ENCODE data around the gene ZNF892. TPM values are rescaled to one million over a fixed set of nuclear protein-coding genes. Genes with fewer than 3 reads are reported as not detected.
"Not testable (repeated sequence)": the region's sequence is repeated elsewhere in the genome, so short reads cannot be mapped to it uniquely, and the experiment has no call there.

The ZNF892 gene
- polyA plus RNA-seq, 6 donors from 2014 or later, result 0.25 to 1.3 (median 0.58) TPM; not detected in 1

- H3K9me3 Mint-ChIP-seq, result peaks cover 0 to 28% (median 8%) of the 10 kb centered on the region in 7 donors
- peaks cover 28 to 45% of the 10 kb centered on the region in 2 donors for H3K36me3 Mint-ChIP-seq
- ATAC-seq (ENCODE audit: low read depth in 2 of 2), result no peak
- H3K4me1 Mint-ChIP-seq, result no peaks in the 10 kb centered on the region
- peaks cover 5 to 9% (median 7%) of the 10 kb centered on the region in 3 donors for H3K27me3 Mint-ChIP-seq
- H3K27ac Mint-ChIP-seq, result no peak overlapping the region
- no peak overlapping the region for H3K4me3 Mint-ChIP-seq
- DNase-seq, result no peak
These were observed 22.1 kb upstream of the ZNF892 start for GRCh38 chr2:95185197-95185596.

GRCh38 chr2:95185973-95186372 lies 21.3 kb upstream of the ZNF892 start:
- H3K4me3 Mint-ChIP-seq, result no peak overlapping the region
- H3K27me3 Mint-ChIP-seq, result peaks cover 9 to 17% (median 13%) of the 10 kb centered on the region in 3 donors
- DNase-seq, result no peak
- peak overlapping the region in 1 of 6 donors; percentile 45 for H3K27ac Mint-ChIP-seq
- H3K36me3 Mint-ChIP-seq, result peaks cover 20 to 38% of the 10 kb centered on the region in 2 donors
- H3K4me1 Mint-ChIP-seq, result no peaks in the 10 kb centered on the region
- ATAC-seq (ENCODE audit: low read depth in 2 of 2), result no peak
- peaks cover 0 to 25% (median 8%) of the 10 kb centered on the region in 7 donors for H3K9me3 Mint-ChIP-seq

- not testable (repeated sequence) for H3K27ac Mint-ChIP-seq; H3K4me1 Mint-ChIP-seq; ATAC-seq (ENCODE audit: low read depth in 2 of 2); H3K36me3 Mint-ChIP-seq; H3K4me3 Mint-ChIP-seq; H3K9me3 Mint-ChIP-seq
- DNase-seq, result peak; percentile 5
- H3K27me3 Mint-ChIP-seq, result peaks cover 26 to 40% (median 37%) of the 10 kb centered on the region in 3 donors
These were observed 14.4 kb upstream of the ZNF892 start for GRCh38 chr2:95192956-95193355.

DNA sequence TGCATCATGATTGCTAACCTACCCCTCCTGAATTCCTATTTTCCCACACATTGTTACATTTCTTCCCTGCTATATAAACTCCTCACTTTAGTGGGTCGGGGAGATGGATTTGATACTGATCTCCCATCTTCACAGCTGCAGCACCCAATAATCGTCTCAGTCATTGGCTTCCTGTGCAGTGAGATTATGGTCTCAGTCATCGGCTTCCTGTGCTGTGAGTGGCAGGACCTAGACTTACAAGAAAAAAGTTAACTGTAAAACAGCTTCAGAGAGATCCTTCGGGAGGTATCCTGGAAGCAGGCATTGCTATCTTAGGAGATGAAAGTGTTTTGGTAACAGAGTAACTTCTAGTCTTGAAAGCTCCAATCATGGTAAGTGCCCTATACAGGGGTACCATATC lies 3.4 kb upstream of the ZNF892 start:
- Mint-ChIP-seq H3K27me3 (peaks cover 4 to 5% (median 5%) of the 10 kb centered on the region in 3 donors), H3K27ac (no peak overlapping the region), H3K9me3 (peaks cover 0 to 7% (median 0%) of the 10 kb centered on the region in 7 donors), H3K4me1 (peaks cover 12 to 25% (median 23%) of the 10 kb centered on the region in 3 donors), H3K4me3 (no peak overlapping the region), H3K36me3 (peaks cover 6 to 10% of the 10 kb centered on the region in 2 donors)
- DNase-seq, result no peak
- no peak for ATAC-seq (ENCODE audit: low read depth in 2 of 2)

DNA sequence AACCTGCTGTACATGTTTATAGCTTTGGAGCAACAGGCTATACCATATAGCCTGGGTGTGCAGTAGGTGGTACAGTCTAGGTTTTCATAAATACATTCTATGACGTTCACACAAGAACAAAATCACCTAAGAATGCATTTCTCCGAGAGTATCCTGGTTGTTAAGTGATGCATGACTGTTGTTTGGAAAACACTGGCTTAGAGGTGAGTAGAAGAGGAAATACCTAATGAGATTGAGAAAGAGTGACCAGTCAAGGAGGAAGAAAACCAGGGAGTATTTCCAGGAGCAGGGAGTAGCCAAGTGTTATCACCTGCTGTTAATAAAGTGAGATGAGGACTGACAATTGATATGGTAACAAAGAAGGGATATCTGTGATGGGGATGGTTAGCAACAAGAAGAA lies 2.9 kb upstream of the ZNF892 start:
- H3K27me3 Mint-ChIP-seq, result peaks cover under 1 to 4% (median under 1%) of the 10 kb centered on the region in 3 donors
- no peak for DNase-seq
- H3K4me3 Mint-ChIP-seq, result peak overlapping the region in 1 of 8 donors; percentile 93
- no peak overlapping the region for H3K27ac Mint-ChIP-seq
- H3K4me1 Mint-ChIP-seq, result peaks cover 12 to 30% (median 23%) of the 10 kb centered on the region in 3 donors
- no peak for ATAC-seq (ENCODE audit: low read depth in 2 of 2)
- H3K9me3 Mint-ChIP-seq, result peaks cover 0 to 7% (median 0%) of the 10 kb centered on the region in 7 donors
- H3K36me3 Mint-ChIP-seq, result peaks cover 11 to 15% of the 10 kb centered on the region in 2 donors

GRCh38 chr2:95206096-95206495 lies 1.2 kb upstream of the ZNF892 start:
- peak overlapping the region in 3 of 6 donors; percentile 26 to 88 (median 73) for H3K27ac Mint-ChIP-seq
- H3K36me3 Mint-ChIP-seq, result peaks cover 24 to 31% of the 10 kb centered on the region in 2 donors
- H3K9me3 Mint-ChIP-seq, result peaks cover 5 to 10% (median 7%) of the 10 kb centered on the region in 7 donors
- H3K27me3 Mint-ChIP-seq, result no peaks in the 10 kb centered on the region
- DNase-seq, result no peak
- peak overlapping the region; percentile 92 to 97 (median 95) for H3K4me3 Mint-ChIP-seq
- no peak for ATAC-seq (ENCODE audit: low read depth in 2 of 2)
- peaks cover 12 to 34% (median 23%) of the 10 kb centered on the region in 3 donors for H3K4me1 Mint-ChIP-seq

DNA sequence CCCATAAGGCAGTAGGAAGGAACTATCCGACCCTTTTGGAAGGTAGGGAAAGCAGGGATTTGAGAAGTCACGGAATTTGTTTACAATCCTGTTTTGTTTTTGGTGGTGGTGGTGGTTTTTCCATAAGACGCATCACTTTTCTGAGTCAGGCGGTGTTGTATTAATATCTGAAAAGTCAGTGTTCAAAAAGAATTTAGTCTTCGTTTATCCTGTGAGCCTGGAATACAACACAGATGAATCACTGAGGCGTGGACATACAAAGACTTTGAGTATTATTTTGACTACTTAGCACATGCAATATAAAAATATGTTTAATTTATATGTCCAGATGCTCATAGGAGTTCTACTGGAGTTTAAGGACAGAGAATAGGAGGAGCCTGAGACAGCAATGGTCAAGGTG lies 785 bp downstream of the ZNF892 start:
- Mint-ChIP-seq H3K27ac (peak overlapping the region in 3 of 6 donors; percentile 4 to 88 (median 79)), H3K4me3 (peak overlapping the region; percentile 92 to 97 (median 95)), H3K27me3 (no peaks in the 10 kb centered on the region), H3K4me1 (peaks cover 12 to 34% (median 23%) of the 10 kb centered on the region in 3 donors), H3K9me3 (peaks cover 8 to 28% (median 22%) of the 10 kb centered on the region in 7 donors), H3K36me3 (peaks cover 44 to 51% of the 10 kb centered on the region in 2 donors)
- no peak for DNase-seq
- no peak for ATAC-seq (ENCODE audit: low read depth in 2 of 2)

DNA sequence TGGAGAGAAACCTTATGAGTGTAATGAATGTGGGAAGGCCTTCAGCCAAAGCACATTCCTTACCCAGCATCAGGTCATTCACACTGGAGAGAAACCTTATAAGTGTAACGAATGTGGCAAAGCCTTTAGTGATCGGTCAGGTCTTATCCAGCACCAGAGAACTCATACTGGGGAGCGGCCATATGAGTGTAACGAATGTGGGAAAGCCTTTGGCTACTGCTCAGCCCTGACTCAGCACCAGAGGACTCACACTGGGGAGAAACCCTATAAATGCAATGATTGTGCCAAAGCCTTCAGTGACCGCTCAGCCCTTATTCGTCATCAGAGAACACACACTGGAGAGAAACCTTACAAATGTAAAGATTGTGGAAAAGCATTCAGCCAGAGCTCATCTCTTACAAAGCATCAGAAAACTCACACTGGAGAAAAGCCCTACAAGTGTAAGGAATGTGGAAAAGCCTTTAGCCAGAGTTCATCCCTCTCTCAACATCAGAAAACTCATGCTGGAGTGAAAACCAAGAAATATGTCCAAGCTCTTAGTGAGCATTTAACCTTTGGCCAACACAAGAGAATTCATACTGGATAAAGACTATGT lies 7.8 kb downstream of the ZNF892 start:
- Mint-ChIP-seq H3K27ac (no peak overlapping the region), H3K4me3 (peak overlapping the region in 2 of 8 donors; percentile 35 to 40), H3K4me1 (no peaks in the 10 kb centered on the region), H3K9me3 (peaks cover 40 to 98% (median 91%) of the 10 kb centered on the region in 7 donors), H3K27me3 (no peaks in the 10 kb centered on the region), H3K36me3 (peaks cover 90 to 94% of the 10 kb centered on the region in 2 donors)
- DNase-seq (no peak), ATAC-seq (ENCODE audit: low read depth in 2 of 2) (no peak)

DNA sequence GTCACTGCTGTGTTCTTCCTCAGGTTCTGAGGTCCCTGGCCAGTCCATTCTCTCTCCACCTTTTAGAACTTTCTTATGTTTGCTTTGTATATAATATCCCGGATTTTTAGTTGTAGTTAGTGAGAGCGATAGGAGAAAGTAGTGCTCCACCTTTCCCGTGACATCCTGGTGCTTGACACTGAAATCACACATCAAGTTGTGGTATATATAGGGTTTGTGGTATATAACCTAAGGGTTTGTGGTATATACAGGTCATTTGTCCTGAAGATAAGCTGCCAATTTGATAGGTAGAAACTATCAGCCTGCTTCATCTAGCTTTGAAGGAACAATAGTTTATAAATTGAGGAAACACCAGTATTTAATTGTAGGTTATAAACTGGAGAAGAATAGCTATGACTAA lies 13.1 kb downstream of the ZNF892 start:
- Mint-ChIP-seq H3K27ac (no peak overlapping the region), H3K4me3 (no peak overlapping the region), H3K27me3 (no peaks in the 10 kb centered on the region), H3K36me3 (peaks cover 67 to 73% of the 10 kb centered on the region in 2 donors), H3K4me1 (no peaks in the 10 kb centered on the region), H3K9me3 (peaks cover 32 to 93% (median 83%) of the 10 kb centered on the region in 7 donors)
- no peak for ATAC-seq (ENCODE audit: low read depth in 2 of 2)
- DNase-seq, result no peak

- peaks cover 7 to 69% (median 39%) of the 10 kb centered on the region in 7 donors for H3K9me3 Mint-ChIP-seq
- ATAC-seq (ENCODE audit: low read depth in 2 of 2) (no peak), DNase-seq (no peak)
- no peaks in the 10 kb centered on the region for H3K4me1 Mint-ChIP-seq
- H3K27ac Mint-ChIP-seq, result no peak overlapping the region
- H3K27me3 Mint-ChIP-seq, result no peaks in the 10 kb centered on the region
- H3K36me3 Mint-ChIP-seq, result peaks cover 30 to 41% of the 10 kb centered on the region in 2 donors
- H3K4me3 Mint-ChIP-seq, result no peak overlapping the region
These were observed 18.3 kb downstream of the ZNF892 start for GRCh38 chr2:95225658-95226057.

- ATAC-seq (ENCODE audit: low read depth in 2 of 2) (no peak), DNase-seq (no peak)
- no peak overlapping the region for H3K27ac Mint-ChIP-seq
- no peaks in the 10 kb centered on the region for H3K27me3 Mint-ChIP-seq
- H3K9me3 Mint-ChIP-seq, result peaks cover 3 to 68% (median 8%) of the 10 kb centered on the region in 7 donors
- peaks cover 0 to 15% of the 10 kb centered on the region in 2 donors for H3K36me3 Mint-ChIP-seq
- H3K4me3 Mint-ChIP-seq, result no peak overlapping the region
- H3K4me1 Mint-ChIP-seq, result no peaks in the 10 kb centered on the region
These were observed 24.4 kb downstream of the ZNF892 start for GRCh38 chr2:95231723-95232122.

DNA sequence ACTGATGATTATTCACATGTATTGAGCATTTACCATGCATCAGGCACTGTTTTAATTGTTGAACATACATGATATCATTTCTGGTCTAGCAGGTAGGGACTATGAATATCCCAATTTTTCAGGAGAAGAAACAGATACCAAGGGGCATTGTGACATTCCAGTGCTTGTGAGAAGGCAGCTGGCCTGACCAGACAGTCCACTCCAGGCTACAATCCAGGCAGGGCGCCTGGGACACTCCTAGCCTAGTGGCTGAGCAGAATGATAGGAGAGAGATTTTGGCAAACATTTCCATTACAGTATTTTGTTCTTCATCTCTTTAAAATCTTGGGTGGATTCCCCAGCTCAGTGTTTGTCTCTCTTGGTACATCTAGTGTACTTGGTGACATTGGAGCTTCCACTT lies 24.9 kb downstream of the ZNF892 start:
- Mint-ChIP-seq H3K4me3 (no peak overlapping the region), H3K27ac (peak overlapping the region in 1 of 6 donors; percentile 57), H3K27me3 (no peaks in the 10 kb centered on the region), H3K4me1 (no peaks in the 10 kb centered on the region), H3K9me3 (peaks cover 0 to 68% (median 9%) of the 10 kb centered on the region in 7 donors), H3K36me3 (peaks cover 0 to 15% of the 10 kb centered on the region in 2 donors)
- ATAC-seq (ENCODE audit: low read depth in 2 of 2), result no peak
- DNase-seq, result no peak

GRCh38 chr2:95234286-95234785 lies 27.0 kb downstream of the ZNF892 start:
- no peak for DNase-seq
- Mint-ChIP-seq H3K27ac (no peak overlapping the region), H3K27me3 (no peaks in the 10 kb centered on the region), H3K4me1 (no peaks in the 10 kb centered on the region), H3K4me3 (no peak overlapping the region), H3K9me3 (peaks cover 3 to 65% (median 17%) of the 10 kb centered on the region in 7 donors), H3K36me3 (peaks cover 8 to 15% of the 10 kb centered on the region in 2 donors)
- no peak for ATAC-seq (ENCODE audit: low read depth in 2 of 2)

- Mint-ChIP-seq H3K4me1 (no peaks in the 10 kb centered on the region), H3K27ac (no peak overlapping the region), H3K4me3 (no peak overlapping the region), H3K27me3 (no peaks in the 10 kb centered on the region), H3K36me3 (peaks cover 8 to 15% of the 10 kb centered on the region in 2 donors), H3K9me3 (peaks cover 3 to 61% (median 17%) of the 10 kb centered on the region in 7 donors)
- no peak for ATAC-seq (ENCODE audit: low read depth in 2 of 2)
- no peak for DNase-seq
These were observed 27.5 kb downstream of the ZNF892 start for GRCh38 chr2:95234816-95235215.
